Mesothelial cell of epicardium (in vitro differentiated cells): ENCODE results near the gene FANCC. TPM values are rescaled to one million over a fixed set of nuclear protein-coding genes. Genes with fewer than 3 reads are reported as not detected.

ENCODE experiments used
- DNase-seq, 2 experiments: peaks; one replicate each; pipeline ENCODE4 v3.0.0; 2021; ENCODE audit warnings: low spot score in 2 of 2; ENCODE audit not compliant: unreplicated experiment in 2 of 2
- H3K27ac Mint-ChIP-seq: 2 replicates; pipeline ENCODE4 v1.8.0; 2021; ENCODE audit warnings: mixed read lengths
- H3K27me3 Mint-ChIP-seq: 2 replicates; pipeline ENCODE4 v1.8.0; 2021; ENCODE audit warnings: low read depth, mixed read lengths
- H3K36me3 Mint-ChIP-seq: 2 replicates; pipeline ENCODE4 v1.8.0; 2021; ENCODE audit warnings: mixed read lengths
- H3K4me1 Mint-ChIP-seq: 2 replicates; pipeline ENCODE4 v1.8.0; 2021; ENCODE audit warnings: mixed read lengths
- H3K4me3 Mint-ChIP-seq: 2 replicates; pipeline ENCODE4 v1.8.0; 2021; ENCODE audit warnings: mild to moderate bottlenecking, moderate library complexity, mixed read lengths
- H3K9me3 Mint-ChIP-seq: 2 replicates; pipeline ENCODE4 v1.8.0; 2021; ENCODE audit warnings: mixed read lengths
- total RNA-seq: library from RNA; stranded (reverse); gene quantifications from 3 replicates; pipeline ENCODE4 v1.2.1, GENCODE V29; 2021
- TF ChIP-seq, protein P1 (sequence below): fragments of 200-600 bp; sonication (generic); IDR thresholded peaks from one replicate; pipeline ENCODE4 v1.5.0; 2021; ENCODE audit warnings: antibody characterized with exemption; ENCODE audit not compliant: unreplicated experiment

The FANCC gene
- total RNA-seq, 1 donor from 2014 or later: 22.5 TPM

DNA sequence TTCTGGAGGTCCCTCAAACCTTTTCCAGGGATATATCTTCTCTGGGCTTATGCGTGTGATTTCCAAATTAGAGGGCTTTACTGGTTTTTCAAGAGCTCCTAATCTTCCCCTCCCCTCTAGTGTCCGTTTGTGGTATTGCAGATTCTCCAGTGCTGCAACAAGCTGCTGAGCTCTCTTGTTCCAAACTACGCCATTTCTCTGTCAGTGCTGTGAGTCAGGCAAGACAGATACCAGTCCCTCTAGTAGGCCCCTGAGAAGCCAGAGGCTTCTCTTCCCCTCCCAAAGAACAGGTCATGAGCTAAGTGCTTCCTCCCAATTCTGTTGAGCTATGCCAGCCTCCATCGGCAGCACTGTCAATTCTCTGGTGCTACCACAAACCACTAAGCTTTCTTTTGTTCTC lies 149.5 kb downstream of the FANCC start:
- peaks cover 39% of the 10 kb centered on the region for H3K9me3 Mint-ChIP-seq
- peaks cover 15% of the 10 kb centered on the region for H3K4me1 Mint-ChIP-seq
- TF ChIP-seq, protein P1, sequence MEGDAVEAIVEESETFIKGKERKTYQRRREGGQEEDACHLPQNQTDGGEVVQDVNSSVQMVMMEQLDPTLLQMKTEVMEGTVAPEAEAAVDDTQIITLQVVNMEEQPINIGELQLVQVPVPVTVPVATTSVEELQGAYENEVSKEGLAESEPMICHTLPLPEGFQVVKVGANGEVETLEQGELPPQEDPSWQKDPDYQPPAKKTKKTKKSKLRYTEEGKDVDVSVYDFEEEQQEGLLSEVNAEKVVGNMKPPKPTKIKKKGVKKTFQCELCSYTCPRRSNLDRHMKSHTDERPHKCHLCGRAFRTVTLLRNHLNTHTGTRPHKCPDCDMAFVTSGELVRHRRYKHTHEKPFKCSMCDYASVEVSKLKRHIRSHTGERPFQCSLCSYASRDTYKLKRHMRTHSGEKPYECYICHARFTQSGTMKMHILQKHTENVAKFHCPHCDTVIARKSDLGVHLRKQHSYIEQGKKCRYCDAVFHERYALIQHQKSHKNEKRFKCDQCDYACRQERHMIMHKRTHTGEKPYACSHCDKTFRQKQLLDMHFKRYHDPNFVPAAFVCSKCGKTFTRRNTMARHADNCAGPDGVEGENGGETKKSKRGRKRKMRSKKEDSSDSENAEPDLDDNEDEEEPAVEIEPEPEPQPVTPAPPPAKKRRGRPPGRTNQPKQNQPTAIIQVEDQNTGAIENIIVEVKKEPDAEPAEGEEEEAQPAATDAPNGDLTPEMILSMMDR: peak; percentile 74
- H3K36me3 Mint-ChIP-seq: peaks cover 38% of the 10 kb centered on the region
- no peak for DNase-seq
- H3K27me3 Mint-ChIP-seq: no peaks in the 10 kb centered on the region
- H3K27ac Mint-ChIP-seq: no peak overlapping the region
- H3K4me3 Mint-ChIP-seq: no peak overlapping the region

DNA sequence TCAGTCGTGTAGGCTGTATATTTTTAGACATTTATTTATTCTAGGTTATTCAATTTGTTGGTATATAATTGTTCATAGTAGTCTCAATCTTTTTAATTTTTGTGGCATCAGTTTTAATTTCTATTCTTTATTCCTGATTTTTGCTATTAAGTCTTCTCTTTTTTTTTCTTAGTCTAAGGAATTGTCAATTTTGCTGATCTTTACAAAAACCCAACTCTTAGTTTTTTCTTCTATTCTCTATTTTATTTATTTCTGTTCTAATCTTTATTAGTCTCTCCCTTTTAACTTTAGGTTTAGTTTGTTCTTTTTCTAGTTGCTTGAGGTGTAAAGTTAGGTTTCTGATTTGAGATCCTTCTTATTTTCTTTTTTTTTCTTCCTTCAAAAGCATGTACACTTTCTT lies 152.5 kb downstream of the FANCC start:
- H3K4me3 Mint-ChIP-seq: no peak overlapping the region
- H3K36me3 Mint-ChIP-seq: peaks cover 54% of the 10 kb centered on the region

DNA sequence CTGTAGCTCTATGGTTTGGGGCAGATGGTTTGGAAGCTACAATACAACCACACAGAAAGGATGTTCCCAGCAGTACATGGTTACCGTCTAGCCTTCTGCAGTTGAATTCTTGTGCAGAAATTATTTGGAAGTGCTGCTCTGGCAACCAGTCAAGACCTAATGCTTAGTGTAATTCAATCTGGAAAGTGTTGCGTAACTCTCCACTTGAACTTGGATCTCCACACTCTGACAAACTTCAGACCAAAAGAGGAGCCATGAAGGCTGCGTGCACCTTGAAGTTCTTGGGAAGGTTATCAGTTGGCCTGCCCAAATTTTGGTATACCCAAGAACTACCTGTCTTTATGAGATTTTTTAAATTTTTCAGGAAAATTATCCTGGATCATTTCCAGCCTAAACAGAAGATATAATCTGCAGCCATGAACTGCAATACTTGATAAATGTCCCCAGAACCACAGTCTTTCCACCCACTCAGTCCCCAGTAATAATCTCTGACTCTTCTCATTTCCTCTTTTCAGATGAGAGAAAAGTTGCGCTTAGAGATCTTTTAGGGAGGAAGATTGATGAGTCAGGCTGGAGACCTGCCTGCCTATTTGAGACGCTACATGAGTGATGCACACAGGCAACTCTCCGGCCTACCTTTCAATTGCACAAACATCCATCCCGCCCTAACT lies 159.9 kb downstream of the FANCC start:
- no peak for DNase-seq
- Mint-ChIP-seq H3K9me3 (peaks cover 19% of the 10 kb centered on the region), H3K4me1 (peaks cover 15% of the 10 kb centered on the region), H3K4me3 (no peak overlapping the region), H3K27me3 (no peaks in the 10 kb centered on the region), H3K27ac (peak overlapping the region; percentile 64), H3K36me3 (peaks cover 21% of the 10 kb centered on the region)
- TF ChIP-seq, protein P1: no peak

More for the DNA sequence above, 152.5 kb downstream of the FANCC start:
- no peak overlapping the region for H3K27ac Mint-ChIP-seq
- TF ChIP-seq, protein P1: no peak
- peaks cover 57% of the 10 kb centered on the region for H3K9me3 Mint-ChIP-seq
- no peaks in the 10 kb centered on the region for H3K4me1 Mint-ChIP-seq
- no peak for DNase-seq
- no peaks in the 10 kb centered on the region for H3K27me3 Mint-ChIP-seq

DNA sequence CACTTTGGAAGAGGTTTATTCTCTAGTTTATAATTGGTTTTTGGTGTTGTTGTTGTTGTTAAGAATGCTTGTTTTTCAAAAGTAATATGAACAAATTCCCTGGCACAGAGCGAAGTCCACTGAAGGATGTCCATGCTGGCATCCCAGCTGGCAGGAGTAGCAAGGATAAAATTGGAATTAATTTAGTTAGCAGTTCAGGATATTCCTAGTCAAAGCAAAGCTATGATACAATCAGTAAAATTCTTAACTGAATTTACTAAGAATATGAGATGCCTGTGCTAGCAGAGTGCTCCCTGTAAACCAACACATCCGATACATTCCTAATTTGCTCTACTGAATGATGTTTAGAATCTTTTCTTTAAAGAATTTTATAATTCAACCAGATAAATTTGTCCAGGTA lies 161.4 kb downstream of the FANCC start:
- Mint-ChIP-seq H3K27ac (no peak overlapping the region), H3K4me3 (no peak overlapping the region), H3K27me3 (no peaks in the 10 kb centered on the region), H3K4me1 (peaks cover 15% of the 10 kb centered on the region), H3K9me3 (peaks cover 8% of the 10 kb centered on the region), H3K36me3 (peaks cover 13% of the 10 kb centered on the region)
- TF ChIP-seq, protein P1: no peak
- DNase-seq: no peak

DNA sequence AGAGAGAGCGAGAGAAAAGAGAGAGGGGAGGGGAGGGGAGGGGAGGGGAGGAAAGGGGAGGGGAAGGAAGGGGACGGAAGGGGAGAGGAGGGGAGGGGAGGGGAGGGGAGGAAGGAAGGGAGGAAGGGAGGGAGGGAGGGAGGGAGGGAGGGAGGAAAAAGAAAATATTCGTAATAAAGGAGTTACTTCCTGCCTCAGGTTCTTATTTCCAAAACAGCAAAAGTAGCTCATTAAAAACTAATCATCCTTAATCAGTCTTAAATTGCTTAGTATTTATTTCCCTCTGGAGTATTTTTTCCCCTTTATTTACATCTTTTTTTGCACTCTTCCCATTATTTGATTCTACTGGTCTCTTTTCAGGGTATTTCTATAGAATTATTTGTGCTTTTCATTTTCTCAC lies 162.3 kb downstream of the FANCC start:
- H3K27ac Mint-ChIP-seq: no peak overlapping the region
- TF ChIP-seq, protein P1: no peak
- peaks cover 3% of the 10 kb centered on the region for H3K9me3 Mint-ChIP-seq
- peaks cover 9% of the 10 kb centered on the region for H3K36me3 Mint-ChIP-seq
- no peak overlapping the region for H3K4me3 Mint-ChIP-seq
- peaks cover 15% of the 10 kb centered on the region for H3K4me1 Mint-ChIP-seq
- H3K27me3 Mint-ChIP-seq: no peaks in the 10 kb centered on the region
- DNase-seq: no peak

DNA sequence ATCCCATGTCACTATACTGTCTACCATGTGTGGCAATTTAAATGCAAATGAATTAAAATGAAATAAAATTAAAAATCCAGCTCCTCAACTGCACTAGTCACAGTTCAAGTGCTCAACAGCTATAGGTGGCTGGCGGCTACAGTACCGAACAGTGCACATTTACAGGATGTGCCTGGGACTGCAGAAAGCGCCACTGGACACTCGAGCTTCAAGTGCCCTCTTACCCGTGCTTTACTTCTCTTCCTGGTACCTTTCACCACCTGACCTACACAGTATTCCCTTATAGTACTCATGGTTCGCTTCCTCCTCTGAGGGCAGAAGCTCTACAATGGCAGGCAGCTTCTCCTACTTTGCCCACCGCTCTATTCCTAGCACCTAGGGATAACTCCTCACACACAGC lies 166.6 kb downstream of the FANCC start:
- peaks cover 6% of the 10 kb centered on the region for H3K36me3 Mint-ChIP-seq

More for the DNA sequence above, 166.6 kb downstream of the FANCC start:
- TF ChIP-seq, protein P1: no peak
- Mint-ChIP-seq H3K27ac (no peak overlapping the region), H3K4me3 (no peak overlapping the region), H3K4me1 (no peaks in the 10 kb centered on the region), H3K9me3 (no peaks in the 10 kb centered on the region), H3K27me3 (no peaks in the 10 kb centered on the region)
- DNase-seq: no peak
